ENCODE measurements around the gene PTPRQ. TPM values are rescaled to one million over a fixed set of nuclear protein-coding genes. Genes with fewer than 3 reads are reported as not detected.

PTPRQ gene
- total RNA-seq, 1 experiment from 2014 or later: 0.08 TPM

DNA sequence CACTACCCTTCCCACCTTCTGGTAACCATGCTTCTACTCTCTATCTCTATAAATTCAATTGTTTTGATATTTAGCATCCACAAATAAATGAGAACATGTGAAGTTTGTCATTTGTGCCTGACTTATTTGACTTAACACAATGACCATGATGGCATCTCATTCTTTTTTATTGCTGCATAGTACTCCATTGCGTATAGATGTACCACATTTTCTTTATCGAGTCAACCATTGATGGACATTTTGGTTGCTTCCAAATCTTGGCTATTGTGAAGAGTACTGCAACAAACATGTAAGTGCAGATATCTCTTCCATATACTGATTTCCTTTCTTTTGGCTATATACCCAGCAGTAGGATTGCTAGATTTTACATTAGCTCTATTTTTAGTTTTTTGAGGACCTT, 73.6 kb downstream of the PTPRQ start:
- DNase-seq (ENCODE audit: low read depth, low spot score): no peak
- in situ Hi-C loops (cut with HindIII; ENCODE audit: low pct_unique_long_range_greater_than_20kb, low sequenced_read_pairs): no loop called here

DNA sequence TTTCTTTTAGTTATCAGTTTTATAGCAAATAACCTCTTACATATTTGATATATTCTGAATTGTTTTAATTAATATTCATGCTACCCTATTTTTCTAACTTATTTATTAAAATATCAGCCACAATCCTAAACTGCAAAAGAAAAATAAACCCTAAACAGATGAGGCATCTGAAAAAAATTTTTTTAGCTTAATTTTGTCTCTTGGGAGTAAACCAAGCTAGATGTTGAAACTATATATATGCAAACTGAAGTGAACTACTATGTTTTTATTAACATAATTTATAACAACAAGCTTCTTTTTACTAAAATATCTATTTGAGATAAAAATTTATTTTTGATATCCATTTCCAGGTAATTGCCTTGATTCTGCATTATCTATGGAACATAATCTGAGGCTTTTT, 87.6 kb downstream of the PTPRQ start:
- no peak for DNase-seq (ENCODE audit: low read depth, low spot score)
- in situ Hi-C loops (cut with HindIII; ENCODE audit: low pct_unique_long_range_greater_than_20kb, low sequenced_read_pairs): no loop called here

DNA sequence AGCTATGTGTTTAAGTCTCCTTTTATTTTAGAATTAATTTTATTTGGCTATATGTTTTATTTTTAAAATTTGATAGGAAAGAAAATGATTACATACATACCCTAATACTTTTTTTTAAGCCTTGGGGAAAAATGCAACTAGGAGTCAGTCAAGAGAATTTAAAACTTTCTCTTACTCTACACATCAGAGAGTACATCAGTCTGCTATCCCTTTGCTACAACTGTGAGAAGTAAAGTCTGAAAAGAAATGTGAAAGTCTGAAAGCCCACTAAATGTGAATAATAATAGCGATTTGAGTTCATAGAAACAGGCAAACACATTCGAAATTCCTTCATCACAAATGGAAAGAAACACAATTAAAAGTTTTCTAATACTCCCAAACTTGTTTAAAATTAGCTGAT, 95.0 kb downstream of the PTPRQ start:
- in situ Hi-C loops (cut with HindIII; ENCODE audit: low pct_unique_long_range_greater_than_20kb, low sequenced_read_pairs): no loop called here

DNA sequence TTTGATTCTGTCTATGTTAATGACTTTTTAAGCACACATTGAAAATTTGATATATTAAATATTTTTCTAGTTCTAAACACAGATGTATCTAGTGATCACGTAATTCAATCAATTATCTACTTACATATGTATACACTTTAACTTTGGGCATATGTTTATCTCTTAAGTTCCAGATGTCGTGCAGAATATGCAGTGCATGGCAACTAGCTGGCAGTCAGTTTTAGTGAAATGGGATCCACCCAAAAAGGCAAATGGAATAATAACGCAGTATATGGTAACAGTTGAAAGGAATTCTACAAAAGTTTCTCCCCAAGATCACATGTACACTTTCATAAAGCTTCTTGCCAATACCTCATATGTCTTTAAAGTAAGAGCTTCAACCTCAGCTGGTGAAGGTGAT, 105.3 kb downstream of the PTPRQ start:
- no peak for DNase-seq (ENCODE audit: low read depth, low spot score)
- in situ Hi-C loops (cut with HindIII; ENCODE audit: low pct_unique_long_range_greater_than_20kb, low sequenced_read_pairs): no loop called here

More for the DNA sequence above, 95.0 kb downstream of the PTPRQ start:
- no peak for DNase-seq (ENCODE audit: low read depth, low spot score)

DNA sequence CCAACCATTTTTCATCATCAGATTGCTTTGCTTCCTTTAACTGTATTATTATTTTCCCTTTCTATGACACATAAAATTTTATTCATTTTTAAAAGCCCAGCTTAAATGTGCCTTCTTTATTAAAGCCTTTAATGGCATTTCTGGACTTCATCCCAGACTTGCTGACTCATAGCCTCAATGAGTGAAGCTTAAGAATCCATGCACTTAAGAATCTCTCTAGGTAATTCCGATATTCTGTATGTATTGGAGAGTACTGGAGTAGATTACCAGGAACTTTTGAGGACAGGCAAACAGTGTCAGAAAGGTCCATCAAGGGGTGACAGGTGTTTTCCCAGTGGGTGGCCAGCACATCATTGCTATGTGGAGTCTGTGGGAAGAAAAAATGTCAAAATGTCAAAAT, 107.9 kb downstream of the PTPRQ start:
- no peak for DNase-seq (ENCODE audit: low read depth, low spot score)
- in situ Hi-C loops (cut with HindIII; ENCODE audit: low pct_unique_long_range_greater_than_20kb, low sequenced_read_pairs): no loop called here

DNA sequence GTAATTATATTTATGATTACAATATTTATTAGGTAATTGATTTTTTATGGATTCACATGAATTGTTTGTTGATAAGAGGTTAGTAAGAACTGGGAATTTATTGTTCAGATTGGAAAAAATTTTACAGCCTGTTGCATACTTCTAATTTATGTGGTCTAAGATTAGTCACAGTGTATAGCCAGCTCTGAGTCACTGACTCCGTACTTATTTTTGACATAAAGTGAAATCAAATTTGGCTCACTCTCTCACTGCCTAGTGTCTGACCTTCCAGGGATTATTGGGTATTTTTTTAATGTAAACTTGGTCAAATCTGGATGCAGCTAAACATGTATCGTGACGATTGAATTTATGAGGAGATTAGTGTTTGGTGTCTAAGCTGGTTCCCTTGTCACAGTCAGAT, 109.3 kb downstream of the PTPRQ start:
- in situ Hi-C loops (cut with HindIII; ENCODE audit: low pct_unique_long_range_greater_than_20kb, low sequenced_read_pairs): no loop called here
- no peak for DNase-seq (ENCODE audit: low read depth, low spot score)

DNA sequence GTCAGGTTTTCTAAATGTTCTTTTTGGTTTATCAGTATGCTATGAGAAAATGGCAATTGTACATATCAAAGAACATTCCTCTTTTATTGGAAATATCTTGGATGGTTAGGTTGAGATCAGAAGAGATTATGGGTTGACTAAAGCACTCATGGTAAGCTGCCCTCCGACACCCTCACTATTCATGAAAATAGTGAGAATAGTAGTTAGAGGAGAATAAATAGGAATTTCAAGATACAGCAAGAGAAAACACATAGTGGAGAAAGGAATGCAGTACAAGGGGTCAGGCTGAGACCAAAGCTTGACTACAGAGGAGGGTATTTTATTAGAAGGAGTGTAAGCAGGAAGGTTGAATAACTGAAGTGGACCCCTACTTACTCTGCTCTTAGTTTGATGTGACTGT, 112.5 kb downstream of the PTPRQ start:
- no peak for DNase-seq (ENCODE audit: low read depth, low spot score)
- in situ Hi-C loops (cut with HindIII; ENCODE audit: low pct_unique_long_range_greater_than_20kb, low sequenced_read_pairs): no loop called here

DNA sequence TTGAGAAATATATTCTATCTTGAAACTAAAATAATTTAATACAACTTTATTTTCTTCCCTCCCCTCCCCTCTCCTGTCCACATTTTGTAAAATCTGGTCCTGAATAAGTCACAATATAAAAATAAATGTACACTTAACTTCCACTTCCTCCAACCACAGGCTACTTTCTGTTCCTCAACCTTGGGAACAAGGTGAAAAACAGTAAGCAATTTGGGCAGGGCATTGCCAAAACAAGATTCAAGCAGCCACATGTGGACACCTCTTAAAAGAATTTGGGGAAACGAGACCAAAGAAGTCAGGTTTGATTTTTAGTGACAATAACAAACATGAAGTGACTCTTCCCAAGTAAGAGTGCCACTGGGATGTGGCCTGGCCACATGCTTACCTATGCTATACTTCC, 115.7 kb downstream of the PTPRQ start:
- DNase-seq (ENCODE audit: low read depth, low spot score): no peak
- in situ Hi-C loops (cut with HindIII; ENCODE audit: low pct_unique_long_range_greater_than_20kb, low sequenced_read_pairs): no loop called here

DNA sequence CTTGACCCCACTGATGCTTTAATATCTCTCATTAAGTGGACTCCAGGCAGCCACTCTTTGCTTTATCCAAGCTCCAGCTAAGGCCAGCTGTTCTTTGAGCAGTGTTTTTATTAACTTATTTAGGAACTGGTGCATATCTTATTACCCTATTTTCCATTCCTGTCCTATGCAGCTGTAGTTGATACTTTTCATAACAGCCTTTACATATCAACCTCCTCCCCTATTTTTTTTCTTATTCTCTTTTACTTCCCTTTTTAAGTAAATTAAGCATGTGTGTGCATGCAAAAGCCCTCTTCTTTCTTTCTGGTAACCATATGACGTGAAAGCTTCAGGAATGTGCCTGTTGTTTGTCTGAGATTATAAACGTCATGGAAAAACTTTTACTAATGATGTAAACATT, 121.2 kb downstream of the PTPRQ start:
- no peak for DNase-seq (ENCODE audit: low read depth, low spot score)
- in situ Hi-C loops (cut with HindIII; ENCODE audit: low pct_unique_long_range_greater_than_20kb, low sequenced_read_pairs): no loop called here

DNA sequence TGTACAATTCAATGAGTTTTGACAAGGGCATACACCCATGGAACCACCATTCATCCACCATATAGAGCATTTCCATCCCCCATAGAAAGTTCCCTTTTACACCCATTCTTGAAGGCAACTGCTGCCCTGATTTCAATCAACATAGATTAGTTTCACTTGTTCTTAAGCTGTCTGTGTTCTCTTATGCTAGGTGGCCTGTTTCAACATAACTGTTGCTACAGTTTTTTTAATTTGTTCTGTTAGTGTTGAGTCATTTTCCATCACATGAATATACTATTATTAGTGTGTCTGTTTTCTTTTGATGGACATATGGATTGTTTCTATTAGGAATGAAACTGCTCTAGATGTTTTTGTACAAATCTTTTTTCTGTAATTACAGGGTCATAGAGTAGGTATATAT, 123.4 kb downstream of the PTPRQ start:
- DNase-seq (ENCODE audit: low read depth, low spot score): no peak
- in situ Hi-C loops (cut with HindIII; ENCODE audit: low pct_unique_long_range_greater_than_20kb, low sequenced_read_pairs): no loop called here

DNA sequence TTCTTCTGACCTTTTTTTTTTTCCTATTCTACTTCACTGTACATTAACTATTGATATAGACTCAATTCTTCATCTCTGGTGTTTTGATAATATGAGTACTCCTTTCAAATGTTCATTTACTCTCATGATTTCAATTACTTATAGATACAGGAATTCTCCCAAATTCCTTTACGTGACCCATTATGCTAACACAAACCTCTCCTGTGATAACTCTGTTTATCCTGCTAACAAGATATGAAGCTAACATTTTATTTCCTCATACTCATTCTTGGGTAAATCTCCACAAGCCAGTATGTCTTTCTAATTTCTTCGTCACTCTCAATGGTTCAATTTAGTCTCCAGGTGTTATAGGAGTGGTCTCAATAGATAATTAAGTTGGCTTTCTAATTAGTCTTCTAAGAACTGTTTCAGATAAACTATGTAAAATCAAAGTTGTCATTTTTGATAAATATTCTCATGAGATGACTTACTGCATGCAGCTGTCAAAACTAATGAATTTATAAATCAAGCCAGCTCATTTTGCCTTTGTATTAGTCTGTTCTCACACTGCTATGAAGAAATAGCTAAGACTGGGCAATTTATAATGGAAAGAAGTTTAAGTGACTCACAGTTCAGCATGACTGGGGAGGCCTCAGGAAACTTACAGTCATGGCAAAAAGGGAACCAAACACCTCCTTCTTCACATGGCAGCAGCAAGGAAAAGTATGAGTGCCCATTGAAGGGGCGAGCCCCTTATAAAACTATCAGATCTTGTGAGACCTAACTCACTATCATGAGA, 132.8 kb downstream of the PTPRQ start:
- in situ Hi-C loops (cut with HindIII; ENCODE audit: low pct_unique_long_range_greater_than_20kb, low sequenced_read_pairs): no loop called here

DNA sequence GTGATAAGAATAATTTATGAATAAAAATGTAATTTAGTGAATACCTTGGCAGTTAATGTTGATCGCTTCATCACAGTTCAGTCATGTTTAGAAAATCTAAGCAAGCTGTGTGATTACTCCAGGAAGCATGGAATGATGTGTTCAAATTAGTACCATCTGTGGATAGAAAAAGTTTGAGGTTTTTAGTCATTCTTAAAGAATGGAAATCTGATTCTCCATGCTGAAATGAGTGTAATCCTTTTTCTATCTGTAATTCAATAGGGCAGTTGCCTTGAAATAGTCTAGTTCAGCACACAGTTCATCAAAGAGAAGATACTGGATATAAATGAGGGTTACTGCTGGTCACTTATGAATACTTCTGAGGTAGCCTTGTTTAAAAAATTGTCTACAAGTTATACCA, 136.2 kb downstream of the PTPRQ start:
- in situ Hi-C loops (cut with HindIII; ENCODE audit: low pct_unique_long_range_greater_than_20kb, low sequenced_read_pairs): no loop called here
- no peak for DNase-seq (ENCODE audit: low read depth, low spot score)

More for the DNA sequence above, 132.8 kb downstream of the PTPRQ start:
- no peak for DNase-seq (ENCODE audit: low read depth, low spot score)

DNA sequence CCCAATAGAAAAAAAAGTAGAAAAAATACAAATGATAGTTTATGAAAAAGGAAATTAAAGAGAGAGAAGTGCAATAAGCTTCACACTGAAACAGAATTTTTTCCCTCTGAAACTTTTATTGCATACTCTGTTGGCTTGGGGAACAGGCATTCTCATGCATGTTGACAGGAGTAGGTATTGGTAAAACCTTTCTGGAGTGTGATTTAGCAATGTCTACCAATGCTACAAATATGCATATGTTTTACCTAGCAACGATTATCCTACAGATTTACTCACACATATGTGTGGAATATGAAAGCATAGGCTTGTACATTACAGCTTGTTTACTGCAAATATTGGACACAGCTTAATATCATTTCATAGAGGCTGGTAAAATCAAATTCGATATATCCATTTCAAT, 137.7 kb downstream of the PTPRQ start:
- in situ Hi-C loops (cut with HindIII; ENCODE audit: low pct_unique_long_range_greater_than_20kb, low sequenced_read_pairs): no loop called here

DNA sequence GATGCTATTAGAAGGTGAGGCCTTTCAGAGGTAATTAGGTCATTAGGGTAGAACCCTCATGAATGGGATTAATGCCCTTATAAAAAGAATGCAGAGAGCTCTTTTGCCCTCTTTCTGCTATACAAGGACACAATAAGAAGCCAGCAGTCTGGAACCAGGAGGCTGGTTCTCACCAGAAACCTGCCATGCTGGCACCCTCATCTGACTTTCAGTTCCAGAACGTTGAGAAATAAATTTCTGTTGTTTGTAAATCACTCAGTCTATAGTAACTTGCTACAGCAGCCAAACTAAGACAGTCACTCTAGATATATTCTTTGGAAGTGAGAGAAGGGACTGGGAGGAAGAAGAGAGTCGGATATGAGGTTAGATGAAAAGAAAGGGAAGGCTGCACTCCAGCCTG, 138.4 kb downstream of the PTPRQ start:
- DNase-seq (ENCODE audit: low read depth, low spot score): no peak
- in situ Hi-C loops (cut with HindIII; ENCODE audit: low pct_unique_long_range_greater_than_20kb, low sequenced_read_pairs): no loop called here

More for the DNA sequence above, 137.7 kb downstream of the PTPRQ start:
- no peak for DNase-seq (ENCODE audit: low read depth, low spot score)

DNA sequence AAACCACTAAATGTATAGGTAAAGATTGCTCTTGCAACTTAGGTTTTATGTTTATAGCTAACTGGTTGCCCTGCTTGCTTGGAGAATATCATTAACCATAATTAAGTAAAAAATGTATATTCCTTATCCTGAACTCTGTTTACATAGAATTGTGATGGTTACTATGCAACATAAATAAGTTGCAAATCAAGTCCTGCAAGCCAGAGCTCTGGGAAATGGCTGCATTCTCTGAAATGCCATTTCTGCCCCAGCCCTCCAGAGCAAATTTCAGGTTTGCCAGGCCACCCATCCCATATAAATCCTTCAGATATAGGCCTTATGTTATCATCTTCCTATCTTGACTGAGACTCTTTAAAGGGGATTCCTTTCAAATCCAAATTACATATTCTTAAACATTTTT, 145.0 kb downstream of the PTPRQ start:
- in situ Hi-C loops (cut with HindIII; ENCODE audit: low pct_unique_long_range_greater_than_20kb, low sequenced_read_pairs): no loop called here
- no peak for DNase-seq (ENCODE audit: low read depth, low spot score)

DNA sequence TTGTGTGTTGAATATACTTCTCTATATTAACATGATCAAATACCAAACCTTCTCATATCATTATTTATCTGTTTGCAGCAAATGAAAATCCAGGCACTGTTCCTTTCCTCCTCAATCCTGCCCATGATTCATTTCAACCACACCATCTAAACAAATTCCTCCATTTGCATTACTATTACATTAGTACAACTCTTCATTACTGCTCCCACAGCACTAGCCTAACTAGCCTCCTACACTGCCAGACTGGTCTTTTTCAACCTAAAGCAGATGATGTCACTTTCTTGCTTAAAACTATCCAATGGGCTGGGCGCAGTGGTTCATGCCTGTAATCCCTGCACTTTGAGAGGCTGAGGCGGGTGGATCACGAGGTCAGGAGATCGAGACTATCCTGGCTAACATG, 146.1 kb downstream of the PTPRQ start:
- in situ Hi-C loops (cut with HindIII; ENCODE audit: low pct_unique_long_range_greater_than_20kb, low sequenced_read_pairs): no loop called here
- DNase-seq (ENCODE audit: low read depth, low spot score): no peak

DNA sequence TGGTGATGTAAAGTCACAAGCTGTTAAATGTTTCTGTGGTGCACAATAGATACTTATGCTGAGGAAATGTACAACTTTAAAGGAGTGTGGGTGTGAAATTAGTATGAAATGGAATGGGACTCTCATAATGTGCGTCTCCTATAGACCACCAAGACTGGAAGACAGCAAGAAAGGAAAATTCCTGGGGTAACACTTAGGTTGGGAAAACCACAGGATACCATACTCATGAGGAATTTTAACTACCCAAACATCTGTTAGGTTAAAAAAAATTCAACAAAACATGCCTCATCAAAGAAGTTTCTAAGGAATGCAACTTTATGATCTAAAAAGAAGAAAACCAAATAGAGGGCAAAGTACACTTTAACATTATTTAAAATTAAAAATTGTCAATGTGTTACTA, 149.7 kb downstream of the PTPRQ start:
- in situ Hi-C loops (cut with HindIII; ENCODE audit: low pct_unique_long_range_greater_than_20kb, low sequenced_read_pairs): no loop called here

DNA sequence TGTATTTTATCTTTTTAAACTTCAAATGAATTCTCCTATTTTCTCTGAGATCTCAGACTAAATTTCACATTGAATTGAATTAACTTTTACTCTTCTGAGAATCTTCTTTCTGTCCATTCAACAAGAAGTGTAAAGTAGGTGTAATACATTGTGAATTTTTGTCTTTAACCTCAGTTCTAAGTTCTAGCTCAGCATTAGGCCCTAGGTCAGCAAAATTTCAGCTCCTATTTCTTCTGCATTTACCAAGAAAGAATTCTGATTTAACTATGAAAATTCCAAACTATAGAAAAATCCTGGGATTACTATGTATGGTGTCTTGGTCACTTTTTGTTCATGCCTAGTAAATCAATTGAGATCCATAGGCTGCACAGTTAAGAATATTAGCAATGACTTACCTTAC, 152.5 kb downstream of the PTPRQ start:
- no peak for DNase-seq (ENCODE audit: low read depth, low spot score)
- in situ Hi-C loops (cut with HindIII; ENCODE audit: low pct_unique_long_range_greater_than_20kb, low sequenced_read_pairs): no loop called here

More for the DNA sequence above, 149.7 kb downstream of the PTPRQ start:
- DNase-seq (ENCODE audit: low read depth, low spot score): no peak

DNA sequence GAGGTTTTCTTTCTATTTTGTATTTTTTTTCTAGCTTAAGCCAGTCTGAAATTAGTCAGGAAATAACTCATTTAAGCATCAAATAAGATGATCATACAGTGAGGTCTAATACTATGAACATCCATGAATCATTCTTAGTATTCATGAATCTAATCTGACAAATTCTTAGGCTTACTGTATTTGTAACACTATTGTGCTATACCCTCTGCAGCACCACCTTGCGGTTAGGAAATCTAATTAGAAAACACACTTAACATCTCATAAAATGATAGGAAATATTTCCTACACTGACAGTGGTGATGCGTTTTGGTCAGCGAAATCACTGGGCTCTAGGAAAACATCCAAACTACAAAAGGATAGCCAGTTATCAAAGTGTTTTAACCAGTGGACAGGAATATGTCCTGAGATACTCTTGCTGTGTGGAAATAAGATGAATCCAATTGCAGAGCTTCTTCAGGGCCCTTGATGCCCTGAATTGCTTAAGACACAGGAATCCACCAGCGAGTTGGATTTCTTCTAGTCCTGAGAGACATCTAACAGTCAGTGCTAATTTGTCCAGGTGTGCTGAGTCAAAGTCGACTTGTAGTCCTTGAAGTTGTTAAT, 154.1 kb downstream of the PTPRQ start:
- in situ Hi-C loops (cut with HindIII; ENCODE audit: low pct_unique_long_range_greater_than_20kb, low sequenced_read_pairs): no loop called here
- peak; percentile 44 for DNase-seq (ENCODE audit: low read depth, low spot score)
